GM18499 (cell line): ENCODE results near the gene MRTO4.
"Not testable (repeated sequence)": the region's sequence is repeated elsewhere in the genome, so short reads cannot be mapped to it uniquely, and the experiment has no call there.

Experiments used
- ATAC-seq: cut with Tn5 transposase; IDR thresholded peaks from one replicate; pipeline ENCODE4 v1.9.1; 2021; ENCODE audit warnings: moderate number of reproducible peaks; ENCODE audit not compliant: insufficient read depth, unreplicated experiment

MRTO4 gene

GRCh38 chr1:19222979-19223824, 28.4 kb upstream of the MRTO4 start:
- ATAC-seq: no peak

GRCh38 chr1:19229229-19229628, 22.4 kb upstream of the MRTO4 start:
- no peak for ATAC-seq

- no peak for ATAC-seq
These were observed 21.7 kb upstream of the MRTO4 start for GRCh38 chr1:19229828-19230325.

- ATAC-seq: not testable (repeated sequence)
These were observed 19.7 kb upstream of the MRTO4 start for GRCh38 chr1:19231736-19232523.

GRCh38 chr1:19232524-19232846, 19.1 kb upstream of the MRTO4 start:
- no peak for ATAC-seq

GRCh38 chr1:19234224-19234623, 17.4 kb upstream of the MRTO4 start:
- ATAC-seq: no peak

- ATAC-seq: no peak
These were observed 11.7 kb upstream of the MRTO4 start for GRCh38 chr1:19239876-19240275.

- ATAC-seq: no peak
These were observed 10.7 kb upstream of the MRTO4 start for GRCh38 chr1:19240673-19241538.

GRCh38 chr1:19250629-19251304, 838 bp upstream of the MRTO4 start:
- ATAC-seq: no peak

GRCh38 chr1:19254416-19254815, 2.8 kb downstream of the MRTO4 start:
- no peak for ATAC-seq

GRCh38 chr1:19255288-19255687, 3.7 kb downstream of the MRTO4 start:
- ATAC-seq: no peak

GRCh38 chr1:19256301-19256700, 4.7 kb downstream of the MRTO4 start:
- ATAC-seq: not testable (repeated sequence)

- ATAC-seq: no peak
These were observed 5.7 kb downstream of the MRTO4 start for GRCh38 chr1:19257178-19257914.

GRCh38 chr1:19258353-19258752, 6.7 kb downstream of the MRTO4 start:
- no peak for ATAC-seq

GRCh38 chr1:19260211-19261138, 8.9 kb downstream of the MRTO4 start:
- ATAC-seq: no peak

- no peak for ATAC-seq
These were observed 10.4 kb downstream of the MRTO4 start for GRCh38 chr1:19262047-19262446.

GRCh38 chr1:19262744-19263143, 11.1 kb downstream of the MRTO4 start:
- ATAC-seq: no peak

GRCh38 chr1:19268445-19268844, 16.8 kb downstream of the MRTO4 start:
- ATAC-seq: no peak
